HepG2 (cell line): ENCODE results near the gene VEGFA. TPM values are rescaled to one million over a fixed set of nuclear protein-coding genes. Genes with fewer than 3 reads are reported as not detected.

Experiments
- MATR3 ChIP-seq: sonication (generic); formaldehyde crosslinking; IDR thresholded peaks from 2 replicates; pipeline ENCODE4 v1.4.0; 2020; ENCODE audit warnings: missing genetic modification reagents
- MTF2 ChIP-seq: sonication (generic); formaldehyde crosslinking; IDR thresholded peaks from 2 replicates; pipeline ENCODE4 v1.5.0; 2020; ENCODE audit warnings: missing genetic modification reagents, borderline replicate concordance
- NFYC ChIP-seq: IDR thresholded peaks from 2 replicates; pipeline ENCODE4 v1.6.1; 2016; ENCODE audit warnings: missing genetic modification reagents, missing compliant biosample characterization
- PLRG1 ChIP-seq: fragments of 450-650 bp; conservative IDR thresholded peaks from 2 replicates; pipeline ENCODE4 v1.6.1; 2016
- RELA ChIP-seq: sonication (generic); formaldehyde crosslinking; IDR thresholded peaks from 2 replicates; pipeline ENCODE4 v1.4.0; 2020; ENCODE audit warnings: missing genetic modification reagents
- SATB2 ChIP-seq: sonication (generic); formaldehyde crosslinking; IDR thresholded peaks from 2 replicates; pipeline ENCODE4 v1.5.0; 2020; ENCODE audit warnings: missing genetic modification reagents
- SSRP1 ChIP-seq: IDR thresholded peaks from 2 replicates; pipeline ENCODE4 v1.6.1; 2016; ENCODE audit warnings: control low read depth
- THYN1 ChIP-seq: sonication (generic); formaldehyde crosslinking; IDR thresholded peaks from 2 replicates; pipeline ENCODE4 v1.8.1; 2023; ENCODE audit warnings: low read depth, mild to moderate bottlenecking, moderate library complexity, missing genetic modification reagents, borderline replicate concordance
- YY1 ChIP-seq: IDR thresholded peaks from 2 replicates; pipeline ENCODE4 v1.6.1; 2011; ENCODE audit warnings: low read length, low read depth, moderate library complexity, mild to moderate bottlenecking; ENCODE audit not compliant: insufficient read depth, insufficient replicate concordance
- ZNF564 ChIP-seq: sonication (generic); formaldehyde crosslinking; IDR thresholded peaks from 2 replicates; pipeline ENCODE4 v1.8.1; 2023; ENCODE audit warnings: mild to moderate bottlenecking, missing genetic modification reagents
- ZNF615 ChIP-seq: sonication (generic); formaldehyde crosslinking; IDR thresholded peaks from 2 replicates; pipeline ENCODE4 v1.5.0; 2020; ENCODE audit warnings: mild to moderate bottlenecking, missing genetic modification reagents, borderline replicate concordance
- ZNF781 ChIP-seq: sonication (generic); formaldehyde crosslinking; IDR thresholded peaks from 2 replicates; pipeline ENCODE4 v1.5.1; 2020; ENCODE audit warnings: borderline replicate concordance, mild to moderate bottlenecking, missing genetic modification reagents; ENCODE audit errors: not compliant biosample characterization
- polyA plus RNA-seq, 8 experiments: library from polyadenylated mRNA; depleted of rRNA in 3 of 8; stranded (reverse) in 7 of 8; unstranded in 1 of 8; fragments of >200 nt; fragmentation: Illumina TruSeq in 4 of 8; extraction: Trizol in 4 of 8; gene quantifications; 2 replicates each; pipeline versions ENCODE4 v1.2.1 to v1.2.3, GENCODE V29; 2011 to 2016; ENCODE audit warnings: low read depth in 4 of 8, missing spikeins in 1 of 8, mixed read lengths in 1 of 8; ENCODE audit not compliant: insufficient read depth in 1 of 8
- total RNA-seq, 5 experiments: library from RNA; depleted of rRNA; stranded (reverse); fragments of >200 nt; fragmentation: Illumina TruSeq; extraction: Trizol; gene quantifications; 2 replicates each; pipeline ENCODE4 v1.2.3, GENCODE V29; 2016; ENCODE audit warnings: low read depth in 1 of 5
- TF ChIP-seq, protein P1 (sequence below): sonication (generic); formaldehyde crosslinking; IDR thresholded peaks from 2 replicates; pipeline ENCODE4 v1.5.0; 2020; ENCODE audit warnings: missing genetic modification reagents
- TF ChIP-seq, protein P2 (sequence below): sonication (generic); formaldehyde crosslinking; IDR thresholded peaks from 2 replicates; pipeline ENCODE4 v1.4.0; 2020; ENCODE audit warnings: mild to moderate bottlenecking, missing genetic modification reagents
- TF ChIP-seq, protein P3 (sequence below), 2 experiments: sonication (generic) in 1 of 2; formaldehyde crosslinking in 1 of 2; IDR thresholded peaks; 2 replicates each; pipeline versions ENCODE4 v1.4.0 to v1.6.1; 2016 to 2020; ENCODE audit warnings: borderline replicate concordance in 1 of 2, low read depth in 1 of 2, mild to moderate bottlenecking in 1 of 2, missing genetic modification reagents in 1 of 2
- TF ChIP-seq, protein P4 (sequence below): IDR thresholded peaks from 2 replicates; pipeline ENCODE4 v1.6.1; 2016; ENCODE audit warnings: low read depth, borderline replicate concordance
- TF ChIP-seq, protein P5 (sequence below): sonication (generic); formaldehyde crosslinking; IDR thresholded peaks from 2 replicates; pipeline ENCODE4 v1.4.0; 2020; ENCODE audit warnings: missing genetic modification reagents, borderline replicate concordance
- TF ChIP-seq, protein P6 (sequence below): sonication (generic); formaldehyde crosslinking; IDR thresholded peaks from 2 replicates; pipeline ENCODE4 v1.8.0; 2022; ENCODE audit warnings: mild to moderate bottlenecking, missing genetic modification reagents, moderate library complexity

Gene VEGFA
- total and polyA plus RNA-seq, 2 of the 13 experiments (the other 11 are each of a cell fraction or from before 2014, with no cell fraction given), result 68.1 to 629 TPM

DNA sequence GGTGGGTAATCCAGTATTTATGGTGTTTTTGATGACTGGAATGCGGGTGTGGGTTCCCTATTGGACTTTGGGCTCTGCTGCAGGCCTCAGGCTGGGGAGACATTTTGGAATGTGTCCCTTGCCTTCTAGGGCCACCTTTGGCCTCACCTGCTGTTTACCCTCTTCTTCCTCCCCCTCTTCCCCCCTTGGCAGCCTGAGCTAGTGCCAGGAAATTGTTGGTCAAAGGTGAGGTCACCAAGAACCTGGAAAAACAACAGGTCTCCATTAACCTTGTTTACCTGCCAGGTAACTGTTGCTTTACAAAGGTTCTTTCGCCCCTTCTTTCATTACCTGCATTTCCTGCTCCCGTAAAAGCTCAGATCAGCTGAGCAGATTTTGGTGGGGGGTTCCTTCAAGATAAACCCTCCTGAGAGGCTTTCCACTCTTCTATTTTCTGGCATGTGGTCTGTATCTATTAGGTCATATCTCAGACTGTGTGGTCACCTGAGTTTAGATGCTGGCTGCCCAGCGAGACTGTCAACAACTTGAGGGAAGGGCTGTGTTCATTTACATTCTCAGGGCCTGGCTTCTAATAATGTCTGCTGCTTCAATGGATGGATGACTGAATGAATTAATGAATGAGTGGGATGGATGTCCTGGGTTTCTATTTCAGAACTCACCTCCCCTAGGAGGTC, 34.7 kb downstream of the VEGFA start (continued):
- TF ChIP-seq, protein P1, sequence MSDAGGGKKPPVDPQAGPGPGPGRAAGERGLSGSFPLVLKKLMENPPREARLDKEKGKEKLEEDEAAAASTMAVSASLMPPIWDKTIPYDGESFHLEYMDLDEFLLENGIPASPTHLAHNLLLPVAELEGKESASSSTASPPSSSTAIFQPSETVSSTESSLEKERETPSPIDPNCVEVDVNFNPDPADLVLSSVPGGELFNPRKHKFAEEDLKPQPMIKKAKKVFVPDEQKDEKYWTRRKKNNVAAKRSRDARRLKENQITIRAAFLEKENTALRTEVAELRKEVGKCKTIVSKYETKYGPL (CRISPR knock-in tag), result no peak
- no peak for TF ChIP-seq NFYC (CRISPR knock-in tag)
- no peak for TF ChIP-seq PLRG1
- TF ChIP-seq, protein P2, sequence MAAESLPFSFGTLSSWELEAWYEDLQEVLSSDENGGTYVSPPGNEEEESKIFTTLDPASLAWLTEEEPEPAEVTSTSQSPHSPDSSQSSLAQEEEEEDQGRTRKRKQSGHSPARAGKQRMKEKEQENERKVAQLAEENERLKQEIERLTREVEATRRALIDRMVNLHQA (CRISPR knock-in tag), result no peak
- TF ChIP-seq MATR3 (CRISPR knock-in tag), result no peak
- TF ChIP-seq RELA, result no peak
- TF ChIP-seq ZNF564, result no peak
- no peak for TF ChIP-seq THYN1
- TF ChIP-seq SSRP1 (CRISPR knock-in tag), result peak; percentile 80
- TF ChIP-seq YY1, result peak; percentile 79
- no peak for TF ChIP-seq ZNF781 (CRISPR knock-in tag)
- no peak for TF ChIP-seq MTF2
- TF ChIP-seq SATB2 (CRISPR knock-in tag), result peak; percentile 35; the same call in 1 of the 2 replicates
- TF ChIP-seq, protein P3, sequence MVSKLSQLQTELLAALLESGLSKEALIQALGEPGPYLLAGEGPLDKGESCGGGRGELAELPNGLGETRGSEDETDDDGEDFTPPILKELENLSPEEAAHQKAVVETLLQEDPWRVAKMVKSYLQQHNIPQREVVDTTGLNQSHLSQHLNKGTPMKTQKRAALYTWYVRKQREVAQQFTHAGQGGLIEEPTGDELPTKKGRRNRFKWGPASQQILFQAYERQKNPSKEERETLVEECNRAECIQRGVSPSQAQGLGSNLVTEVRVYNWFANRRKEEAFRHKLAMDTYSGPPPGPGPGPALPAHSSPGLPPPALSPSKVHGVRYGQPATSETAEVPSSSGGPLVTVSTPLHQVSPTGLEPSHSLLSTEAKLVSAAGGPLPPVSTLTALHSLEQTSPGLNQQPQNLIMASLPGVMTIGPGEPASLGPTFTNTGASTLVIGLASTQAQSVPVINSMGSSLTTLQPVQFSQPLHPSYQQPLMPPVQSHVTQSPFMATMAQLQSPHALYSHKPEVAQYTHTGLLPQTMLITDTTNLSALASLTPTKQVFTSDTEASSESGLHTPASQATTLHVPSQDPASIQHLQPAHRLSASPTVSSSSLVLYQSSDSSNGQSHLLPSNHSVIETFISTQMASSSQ (IDR thresholded peaks at IDR 0.05; ENCODE audit: low read depth), result peak; percentile 87
- TF ChIP-seq, protein P3 (CRISPR knock-in tag; IDR thresholded peaks at IDR 0.05; ENCODE audit: borderline replicate concordance), result peak; percentile 75; the same call in 1 of the 2 replicates
- TF ChIP-seq, protein P4, sequence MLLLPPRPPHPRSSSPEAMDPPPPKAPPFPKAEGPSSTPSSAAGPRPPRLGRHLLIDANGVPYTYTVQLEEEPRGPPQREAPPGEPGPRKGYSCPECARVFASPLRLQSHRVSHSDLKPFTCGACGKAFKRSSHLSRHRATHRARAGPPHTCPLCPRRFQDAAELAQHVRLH (CRISPR knock-in tag), result peak; percentile 79; the same call in 1 of the 2 replicates
- TF ChIP-seq ZNF615 (CRISPR knock-in tag), result peak; percentile 91; the same call in 1 of the 2 replicates
- TF ChIP-seq, protein P5, sequence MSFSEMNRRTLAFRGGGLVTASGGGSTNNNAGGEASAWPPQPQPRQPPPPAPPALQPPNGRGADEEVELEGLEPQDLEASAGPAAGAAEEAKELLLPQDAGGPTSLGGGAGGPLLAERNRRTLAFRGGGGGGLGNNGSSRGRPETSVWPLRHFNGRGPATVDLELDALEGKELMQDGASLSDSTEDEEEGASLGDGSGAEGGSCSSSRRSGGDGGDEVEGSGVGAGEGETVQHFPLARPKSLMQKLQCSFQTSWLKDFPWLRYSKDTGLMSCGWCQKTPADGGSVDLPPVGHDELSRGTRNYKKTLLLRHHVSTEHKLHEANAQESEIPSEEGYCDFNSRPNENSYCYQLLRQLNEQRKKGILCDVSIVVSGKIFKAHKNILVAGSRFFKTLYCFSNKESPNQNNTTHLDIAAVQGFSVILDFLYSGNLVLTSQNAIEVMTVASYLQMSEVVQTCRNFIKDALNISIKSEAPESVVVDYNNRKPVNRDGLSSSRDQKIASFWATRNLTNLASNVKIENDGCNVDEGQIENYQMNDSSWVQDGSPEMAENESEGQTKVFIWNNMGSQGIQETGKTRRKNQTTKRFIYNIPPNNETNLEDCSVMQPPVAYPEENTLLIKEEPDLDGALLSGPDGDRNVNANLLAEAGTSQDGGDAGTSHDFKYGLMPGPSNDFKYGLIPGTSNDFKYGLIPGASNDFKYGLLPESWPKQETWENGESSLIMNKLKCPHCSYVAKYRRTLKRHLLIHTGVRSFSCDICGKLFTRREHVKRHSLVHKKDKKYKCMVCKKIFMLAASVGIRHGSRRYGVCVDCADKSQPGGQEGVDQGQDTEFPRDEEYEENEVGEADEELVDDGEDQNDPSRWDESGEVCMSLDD (CRISPR knock-in tag), result peak; percentile 90
- TF ChIP-seq, protein P6, sequence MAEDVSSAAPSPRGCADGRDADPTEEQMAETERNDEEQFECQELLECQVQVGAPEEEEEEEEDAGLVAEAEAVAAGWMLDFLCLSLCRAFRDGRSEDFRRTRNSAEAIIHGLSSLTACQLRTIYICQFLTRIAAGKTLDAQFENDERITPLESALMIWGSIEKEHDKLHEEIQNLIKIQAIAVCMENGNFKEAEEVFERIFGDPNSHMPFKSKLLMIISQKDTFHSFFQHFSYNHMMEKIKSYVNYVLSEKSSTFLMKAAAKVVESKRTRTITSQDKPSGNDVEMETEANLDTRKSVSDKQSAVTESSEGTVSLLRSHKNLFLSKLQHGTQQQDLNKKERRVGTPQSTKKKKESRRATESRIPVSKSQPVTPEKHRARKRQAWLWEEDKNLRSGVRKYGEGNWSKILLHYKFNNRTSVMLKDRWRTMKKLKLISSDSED, result no peak
